Measurements from ENCODE around the gene PSMD10.
A peak's percentile ranks its signal among the peaks of the same experiment; 100 is the strongest.

Gene PSMD10, protein sequence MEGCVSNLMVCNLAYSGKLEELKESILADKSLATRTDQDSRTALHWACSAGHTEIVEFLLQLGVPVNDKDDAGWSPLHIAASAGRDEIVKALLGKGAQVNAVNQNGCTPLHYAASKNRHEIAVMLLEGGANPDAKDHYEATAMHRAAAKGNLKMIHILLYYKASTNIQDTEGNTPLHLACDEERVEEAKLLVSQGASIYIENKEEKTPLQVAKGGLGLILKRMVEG

DNA sequence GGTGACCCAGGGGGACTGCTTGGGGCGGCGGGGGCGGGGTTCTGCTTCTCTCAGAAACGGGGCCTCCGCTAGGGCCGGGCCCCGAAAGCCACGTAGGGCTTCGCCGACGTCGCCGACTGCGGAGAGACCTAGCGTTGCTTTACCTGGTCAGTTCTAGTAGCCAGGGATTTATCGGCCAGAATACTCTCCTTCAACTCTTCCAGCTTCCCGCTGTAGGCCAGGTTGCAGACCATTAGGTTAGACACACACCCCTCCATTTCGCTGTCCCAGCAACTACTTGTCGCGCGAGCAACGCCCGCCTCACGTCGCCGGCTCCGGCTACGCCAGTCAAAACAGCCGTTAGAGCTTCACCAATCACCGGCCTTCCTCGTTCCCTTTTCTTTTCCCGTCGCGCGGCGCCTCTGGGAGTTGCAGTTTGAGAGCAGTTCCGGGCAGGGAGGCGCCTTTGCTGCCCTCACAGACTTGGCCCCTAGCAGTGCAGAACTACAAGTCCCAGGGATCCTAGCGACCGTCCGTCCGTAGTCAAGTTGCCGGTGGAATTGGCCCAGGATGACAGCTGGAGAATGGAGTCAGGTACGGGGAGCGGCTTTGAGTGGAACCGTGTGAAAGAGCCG, at the start of gene PSMD10, which contains the start of gene ATG4A:
PSMD10 (minus strand) TSS at position 279 of the 614 bp plus-strand sequence; CDS start at position 257, 22 bp downstream.
ATG4A (plus strand) TSS at position 515 of the 614 bp plus-strand sequence; CDS start at position 564, 49 bp downstream.
- H3K9me3 ChIP-seq (ENCODE audit: control insufficient read depth, insufficient read depth, low read length): no peaks in the 10 kb centered on the region
- H3K4me2 ChIP-seq (ENCODE audit: low read length): peak within 1 kb of the TSS; percentile 79
- no peaks in the 10 kb centered on the region for H3K9me2 ChIP-seq (replicated peaks; ENCODE audit: control insufficient read depth, low read length)
- no peaks in the 10 kb centered on the region for H3K27me3 ChIP-seq (ENCODE audit: control insufficient read depth, low read length)
- H3K4me1 ChIP-seq (ENCODE audit: control insufficient read depth, low read length): peaks cover 8% of the 10 kb centered on the region; the same call in 1 of the 2 replicates
- TF ChIP-seq EZH2phosphoT487 (IDR thresholded peaks at IDR 0.05; ENCODE audit: borderline replicate concordance, low read length) (no peak), CTCF (IDR thresholded peaks at IDR 0.05; ENCODE audit: low read depth, low read length, poor library complexity, severe bottlenecking) (no peak)
- peak within 1 kb of the TSS; percentile 54 for H3K27ac ChIP-seq (ENCODE audit: low read depth, low read length)
- peaks cover 20% of the 10 kb centered on the region for H3K36me3 ChIP-seq (ENCODE audit: control insufficient read depth, low read length)
- no peaks in the 10 kb centered on the region for H3F3A ChIP-seq (ENCODE audit: control insufficient read depth, insufficient read depth)
- H4K20me1 ChIP-seq (ENCODE audit: control insufficient read depth, insufficient read depth, low read depth, low read length): no peaks in the 10 kb centered on the region
- H3K4me3 ChIP-seq (ENCODE audit: low read length): peak within 1 kb of the TSS; percentile 92
- H3K79me2 ChIP-seq (ENCODE audit: control insufficient read depth, low read length): peaks cover 27% of the 10 kb centered on the region

DNA sequence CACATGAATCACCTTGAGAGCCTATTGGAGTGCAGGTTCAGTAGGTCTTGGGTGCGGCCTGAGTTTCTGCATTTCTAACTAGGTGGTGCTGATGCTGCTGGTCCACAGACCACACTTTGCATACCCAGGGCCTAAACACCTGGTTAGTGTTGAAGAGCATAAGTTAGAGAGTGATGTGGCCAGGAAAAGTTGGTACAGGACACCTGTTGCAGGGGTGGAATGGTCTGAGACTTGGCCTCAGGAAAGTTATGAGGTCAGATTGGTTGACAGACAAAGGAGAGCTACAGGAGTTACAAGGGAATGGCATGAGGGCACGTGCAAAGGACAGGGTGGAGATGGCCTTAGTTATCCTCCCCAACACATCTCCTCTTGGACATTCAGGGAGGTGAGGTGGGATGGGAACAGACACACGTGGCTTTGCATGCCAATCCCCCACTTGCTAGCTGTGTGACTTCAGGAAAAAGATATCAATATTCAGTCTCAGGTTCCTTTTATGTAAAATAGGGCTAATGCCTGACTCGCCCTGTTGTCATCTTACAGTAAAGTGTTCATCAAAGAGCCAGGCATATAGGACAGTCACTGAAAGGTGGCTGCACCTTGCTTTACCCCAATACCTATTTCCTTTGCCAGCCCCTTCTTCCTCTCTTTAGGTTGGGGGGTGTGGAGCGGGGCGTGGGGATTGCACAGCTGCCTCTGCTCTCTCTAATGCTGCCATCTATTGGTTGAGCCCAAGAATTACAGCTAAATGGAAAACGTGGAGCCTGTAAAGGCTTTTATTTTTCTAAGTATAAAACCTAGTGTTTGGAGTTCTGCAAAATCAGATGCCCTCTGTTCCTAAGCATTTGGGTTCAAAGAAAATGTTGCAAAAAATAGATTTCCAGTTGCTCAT, 47.7 kb upstream of the PSMD10 start:
- Histone ChIP-seq H3K36me3 (ENCODE audit: control insufficient read depth, low read length) (no peaks in the 10 kb centered on the region), H3K4me2 (ENCODE audit: low read length) (no peak overlapping the region), H3K27me3 (ENCODE audit: control insufficient read depth, low read length) (no peaks in the 10 kb centered on the region), H4K20me1 (ENCODE audit: control insufficient read depth, insufficient read depth, low read depth, low read length) (no peaks in the 10 kb centered on the region), H3K79me2 (ENCODE audit: control insufficient read depth, low read length) (no peaks in the 10 kb centered on the region), H3K4me3 (ENCODE audit: low read length) (no peak overlapping the region), H3K4me1 (ENCODE audit: control insufficient read depth, low read length) (no peaks in the 10 kb centered on the region), H3F3A (ENCODE audit: control insufficient read depth, insufficient read depth) (no peaks in the 10 kb centered on the region), H3K9me2 (replicated peaks; ENCODE audit: control insufficient read depth, low read length) (no peaks in the 10 kb centered on the region), H3K9me3 (ENCODE audit: control insufficient read depth, insufficient read depth, low read length) (no peaks in the 10 kb centered on the region), H3K27ac (ENCODE audit: low read depth, low read length) (no peak overlapping the region)
- peak; percentile 61 for TF ChIP-seq CTCF (IDR thresholded peaks at IDR 0.05; ENCODE audit: low read depth, low read length, poor library complexity, severe bottlenecking)
- TF ChIP-seq EZH2phosphoT487 (IDR thresholded peaks at IDR 0.05; ENCODE audit: borderline replicate concordance, low read length): no peak

DNA sequence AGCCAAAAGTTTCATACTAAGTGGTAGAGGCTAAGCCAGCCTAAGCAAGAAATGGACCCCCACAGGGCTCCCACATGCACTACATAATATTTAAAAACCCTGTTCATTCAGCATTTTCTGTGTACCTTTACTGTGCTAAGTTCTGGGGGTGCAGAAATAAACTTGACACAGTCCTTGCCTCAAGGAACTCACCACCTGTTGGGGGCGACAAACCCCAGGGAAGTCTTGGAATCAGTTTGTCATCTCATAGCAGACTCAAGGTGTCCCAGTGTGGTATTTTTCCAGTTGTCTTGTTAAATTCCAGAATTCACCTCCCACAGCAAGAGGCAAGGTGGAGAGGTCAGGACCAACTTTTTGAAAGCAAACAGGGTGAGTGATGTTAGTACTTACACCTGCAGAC, 43.4 kb upstream of the PSMD10 start:
- Histone ChIP-seq H3K79me2 (ENCODE audit: control insufficient read depth, low read length) (no peaks in the 10 kb centered on the region), H3K9me3 (ENCODE audit: control insufficient read depth, insufficient read depth, low read length) (no peaks in the 10 kb centered on the region), H3F3A (ENCODE audit: control insufficient read depth, insufficient read depth) (no peaks in the 10 kb centered on the region), H3K9me2 (replicated peaks; ENCODE audit: control insufficient read depth, low read length) (no peaks in the 10 kb centered on the region), H3K27ac (ENCODE audit: low read depth, low read length) (no peak overlapping the region), H3K27me3 (ENCODE audit: control insufficient read depth, low read length) (no peaks in the 10 kb centered on the region), H3K36me3 (ENCODE audit: control insufficient read depth, low read length) (no peaks in the 10 kb centered on the region), H4K20me1 (ENCODE audit: control insufficient read depth, insufficient read depth, low read depth, low read length) (no peaks in the 10 kb centered on the region), H3K4me2 (ENCODE audit: low read length) (no peak overlapping the region), H3K4me3 (ENCODE audit: low read length) (no peak overlapping the region), H3K4me1 (ENCODE audit: control insufficient read depth, low read length) (no peaks in the 10 kb centered on the region)
- TF ChIP-seq EZH2phosphoT487 (IDR thresholded peaks at IDR 0.05; ENCODE audit: borderline replicate concordance, low read length): no peak
- peak; percentile 14 for TF ChIP-seq CTCF (IDR thresholded peaks at IDR 0.05; ENCODE audit: low read depth, low read length, poor library complexity, severe bottlenecking)

Measured in DOHH2 (cell line).